ENCODE data around the gene PINLYP.

DNA sequence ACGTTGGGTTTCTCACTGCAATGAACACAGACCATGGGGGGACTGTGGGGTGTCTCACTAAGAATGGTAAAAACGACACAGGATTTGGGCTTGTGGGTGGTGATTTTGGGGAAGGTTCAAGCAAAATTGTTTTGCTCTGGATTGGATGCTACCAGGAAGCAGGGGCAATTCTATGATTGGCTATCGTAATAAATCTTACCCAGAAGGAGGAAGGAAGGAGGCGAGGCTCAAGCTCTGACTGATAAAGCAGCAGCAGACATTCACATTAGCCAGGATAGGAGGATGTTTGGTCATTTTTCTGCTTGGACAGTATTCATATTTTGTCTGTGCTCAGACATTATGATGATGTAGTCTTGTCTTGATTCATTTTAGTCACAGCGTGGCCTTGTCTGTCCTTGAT lies 22.3 kb downstream of the PINLYP start:
- TF ChIP-seq, protein P1, sequence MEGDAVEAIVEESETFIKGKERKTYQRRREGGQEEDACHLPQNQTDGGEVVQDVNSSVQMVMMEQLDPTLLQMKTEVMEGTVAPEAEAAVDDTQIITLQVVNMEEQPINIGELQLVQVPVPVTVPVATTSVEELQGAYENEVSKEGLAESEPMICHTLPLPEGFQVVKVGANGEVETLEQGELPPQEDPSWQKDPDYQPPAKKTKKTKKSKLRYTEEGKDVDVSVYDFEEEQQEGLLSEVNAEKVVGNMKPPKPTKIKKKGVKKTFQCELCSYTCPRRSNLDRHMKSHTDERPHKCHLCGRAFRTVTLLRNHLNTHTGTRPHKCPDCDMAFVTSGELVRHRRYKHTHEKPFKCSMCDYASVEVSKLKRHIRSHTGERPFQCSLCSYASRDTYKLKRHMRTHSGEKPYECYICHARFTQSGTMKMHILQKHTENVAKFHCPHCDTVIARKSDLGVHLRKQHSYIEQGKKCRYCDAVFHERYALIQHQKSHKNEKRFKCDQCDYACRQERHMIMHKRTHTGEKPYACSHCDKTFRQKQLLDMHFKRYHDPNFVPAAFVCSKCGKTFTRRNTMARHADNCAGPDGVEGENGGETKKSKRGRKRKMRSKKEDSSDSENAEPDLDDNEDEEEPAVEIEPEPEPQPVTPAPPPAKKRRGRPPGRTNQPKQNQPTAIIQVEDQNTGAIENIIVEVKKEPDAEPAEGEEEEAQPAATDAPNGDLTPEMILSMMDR (IDR thresholded peaks at IDR 0.05), result no peak
- TF ChIP-seq POLR2A (IDR thresholded peaks at IDR 0.05), result no peak

Data from transverse colon (tissue), 3 donors.